22Rv1 (cell line): ENCODE results near the gene TNS3.

Source experiments
- CTCF ChIP-seq: fragments of 450-650 bp; IDR thresholded peaks from 2 replicates; pipeline ENCODE4 v1.5.1; 2017; ENCODE audit warnings: mild to moderate bottlenecking
- ZFX ChIP-seq: fragments of 450-650 bp; IDR thresholded peaks from 2 replicates; pipeline ENCODE4 v1.6.1; 2017; ENCODE audit warnings: antibody characterized with exemption, borderline replicate concordance

GRCh38 chr7:47360301-47360900, 221.5 kb downstream of the TNS3 start:
- TF ChIP-seq CTCF (no peak), ZFX (no peak)
